ENCODE results near the gene KLHL25.
"Not testable (repeated sequence)": the region's sequence is repeated elsewhere in the genome, so short reads cannot be mapped to it uniquely, and the experiment has no call there.

Gene KLHL25

DNA sequence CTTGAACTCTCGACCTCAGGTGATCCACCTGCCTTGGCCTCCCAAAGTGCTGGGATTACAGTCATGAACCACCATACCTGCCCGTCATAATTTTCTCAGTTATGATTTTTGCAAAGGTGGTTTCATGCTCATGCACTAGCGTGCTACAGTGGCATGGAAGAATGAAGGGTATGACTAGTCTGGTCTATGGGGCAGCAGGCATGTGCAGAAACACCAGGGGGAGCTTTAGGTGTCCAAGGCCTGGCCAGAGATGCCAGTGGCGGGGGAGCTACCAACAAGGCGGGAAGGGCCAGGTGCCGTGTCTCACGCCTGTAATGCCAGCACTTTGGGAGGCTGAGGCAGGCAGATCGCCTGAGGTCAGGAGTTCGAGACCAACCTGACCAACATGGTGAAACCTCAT lies 7.9 kb upstream of the KLHL25 start:
- peak; percentile 29 for DNase-seq

DNA sequence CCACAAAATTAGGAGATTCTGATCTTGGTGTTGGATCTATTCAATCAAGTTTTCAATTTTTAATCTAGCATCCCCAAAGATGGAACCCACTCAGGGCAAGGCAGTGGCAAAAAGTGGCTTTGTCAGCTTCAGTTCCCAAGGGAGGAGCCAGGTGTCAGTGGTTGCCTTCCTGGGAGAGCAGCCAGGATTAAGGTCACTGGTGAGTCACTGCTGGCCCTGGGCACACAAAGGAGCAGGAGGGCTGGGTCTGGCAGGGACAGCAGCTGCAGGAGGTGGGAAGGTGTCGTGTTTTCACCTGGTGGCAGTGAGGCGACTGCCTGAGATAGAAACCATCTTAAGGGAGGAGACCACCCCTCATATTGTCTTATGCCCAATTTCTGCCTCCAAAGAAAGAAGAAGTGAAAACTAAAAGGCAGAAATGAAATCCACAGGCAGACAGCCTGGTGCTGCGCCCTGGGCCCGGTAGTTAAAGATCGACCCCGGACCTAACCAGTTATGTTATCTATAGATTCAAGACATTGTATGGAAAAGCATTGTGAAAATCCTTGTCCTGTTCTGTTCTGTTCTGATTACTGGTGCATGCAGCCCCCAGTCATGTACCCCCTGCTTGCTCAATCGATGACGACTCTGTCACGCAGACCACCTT lies 5.9 kb upstream of the KLHL25 start:
- no peak for DNase-seq

DNA sequence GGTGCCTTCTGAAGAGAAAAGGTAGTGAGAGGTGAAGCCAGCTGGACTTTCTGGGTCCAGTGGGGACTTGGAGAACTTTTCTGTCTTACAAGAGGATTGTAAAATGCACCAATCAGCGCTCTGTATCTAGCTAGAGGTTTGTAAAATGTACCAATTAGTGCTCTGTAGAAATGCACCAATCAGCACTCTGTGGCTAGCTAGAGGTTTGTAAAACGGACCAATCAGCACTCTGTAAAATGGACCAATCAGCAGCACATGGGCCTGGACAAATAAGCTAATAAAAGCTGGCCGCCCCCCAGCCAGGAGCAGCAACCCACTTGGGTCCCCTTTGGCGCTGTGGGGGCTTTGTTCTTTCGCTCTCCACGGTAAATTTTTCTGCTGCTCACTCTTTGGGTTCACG lies 1.6 kb upstream of the KLHL25 start:
- DNase-seq, result not testable (repeated sequence)

- DNase-seq, result no peak
Measured at GRCh38 chr15:85795337-85796305, 896 bp upstream of the KLHL25 start.

GRCh38 chr15:85793641-85794597 lies 806 bp downstream of the KLHL25 start:
- peak; percentile 48 for DNase-seq

- no peak for DNase-seq
Measured at GRCh38 chr15:85792912-85793590, 1.7 kb downstream of the KLHL25 start.

DNA sequence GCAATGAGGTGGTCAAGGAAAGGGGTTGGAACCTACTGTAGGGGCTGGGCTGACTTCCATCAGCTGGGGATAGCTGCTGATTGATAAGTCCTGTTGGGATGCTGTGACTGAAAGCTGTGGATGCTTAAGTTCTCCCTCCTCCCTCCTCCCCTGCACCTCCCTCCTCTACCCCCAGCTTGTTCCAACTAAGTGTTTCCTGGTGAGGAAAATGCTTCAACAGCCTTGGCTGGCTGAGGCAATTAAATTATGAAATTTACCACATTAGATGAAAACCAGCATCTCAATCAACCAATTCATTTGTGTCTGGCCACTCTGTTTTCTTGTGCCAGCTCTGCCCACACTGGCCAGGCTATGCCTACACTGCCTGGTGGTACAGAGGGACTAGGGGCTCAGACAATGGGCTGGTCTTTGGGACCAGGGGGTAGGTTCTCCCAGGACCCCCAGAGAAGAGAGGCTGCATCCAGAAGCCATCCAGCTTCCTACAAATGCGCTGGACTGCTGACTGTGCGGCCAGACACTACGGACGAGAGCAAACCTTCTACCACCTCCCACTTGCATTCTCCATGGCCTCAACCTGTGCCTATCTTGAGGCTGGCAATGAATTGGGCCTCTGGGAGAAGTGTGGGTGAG lies 2.5 kb downstream of the KLHL25 start:
- DNase-seq, result no peak

GRCh38 chr15:85789496-85789875 lies 5.2 kb downstream of the KLHL25 start:
- DNase-seq, result no peak

- no peak for DNase-seq
Measured at GRCh38 chr15:85788771-85789495, 5.8 kb downstream of the KLHL25 start.

DNA sequence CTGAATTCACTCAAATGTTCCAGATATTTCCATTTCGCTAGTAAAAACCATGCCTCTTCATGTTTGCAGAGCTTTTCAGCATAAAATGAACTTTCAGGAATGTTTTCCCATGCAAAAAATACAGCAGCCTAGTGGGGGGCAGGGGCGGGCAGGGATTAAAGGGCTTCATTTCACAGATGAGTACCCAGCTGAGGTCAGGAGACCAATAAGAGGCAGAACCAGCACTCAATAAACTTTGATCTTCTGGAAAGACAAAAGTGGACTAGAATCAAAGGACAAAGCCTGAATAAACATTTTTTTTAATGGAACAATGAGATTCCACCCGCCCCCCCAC lies 8.0 kb downstream of the KLHL25 start:
- no peak for DNase-seq

DNA sequence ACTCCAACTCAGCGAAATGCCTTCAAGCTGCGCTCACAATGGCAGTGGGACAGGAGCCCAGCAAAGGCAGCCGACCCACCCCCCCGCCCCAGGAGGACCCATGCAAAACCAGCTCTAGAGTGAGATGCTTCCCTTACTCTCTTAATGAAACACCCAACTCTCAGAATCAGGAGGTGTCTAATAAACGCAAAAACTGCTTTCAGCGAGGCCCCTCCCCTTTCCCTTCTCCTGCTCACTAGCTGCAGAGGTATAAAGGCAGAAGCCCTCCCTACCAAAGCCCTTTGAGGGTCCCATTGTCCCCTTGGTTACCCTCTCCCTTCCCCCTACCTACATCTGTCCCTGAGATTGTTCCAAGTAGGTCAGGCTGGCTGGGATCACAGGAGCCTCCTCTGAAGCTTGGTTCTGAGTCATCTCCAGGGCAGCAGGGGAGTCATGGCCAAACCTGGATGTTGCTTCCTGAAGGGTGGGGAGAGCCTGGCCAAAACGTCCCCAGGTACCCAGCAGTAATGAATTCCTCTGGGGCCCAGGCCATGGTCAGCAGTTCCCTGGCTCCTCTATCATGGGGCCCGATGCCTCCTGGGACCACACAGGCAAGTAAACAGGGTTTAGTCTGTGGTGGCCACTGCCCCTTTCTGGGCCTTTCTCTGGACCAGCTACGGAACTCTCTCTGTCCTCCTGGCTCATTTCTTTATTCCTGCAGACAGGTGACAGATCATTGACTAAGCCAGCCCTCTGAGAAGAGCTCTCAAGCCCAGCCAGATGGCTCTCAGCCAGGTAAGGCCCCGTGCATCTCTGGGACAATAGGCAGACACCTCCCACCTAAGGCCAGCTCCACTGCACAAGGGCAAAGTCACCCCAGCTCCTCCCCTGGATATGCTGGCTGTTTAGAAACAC lies 8.6 kb downstream of the KLHL25 start:
- no peak for DNase-seq

GRCh38 chr15:85782064-85782463 lies 12.7 kb downstream of the KLHL25 start:
- DNase-seq, result no peak

GRCh38 chr15:85781099-85781498 lies 13.6 kb downstream of the KLHL25 start:
- no peak for DNase-seq

GRCh38 chr15:85780225-85780985 lies 14.3 kb downstream of the KLHL25 start:
- no peak for DNase-seq

DNA sequence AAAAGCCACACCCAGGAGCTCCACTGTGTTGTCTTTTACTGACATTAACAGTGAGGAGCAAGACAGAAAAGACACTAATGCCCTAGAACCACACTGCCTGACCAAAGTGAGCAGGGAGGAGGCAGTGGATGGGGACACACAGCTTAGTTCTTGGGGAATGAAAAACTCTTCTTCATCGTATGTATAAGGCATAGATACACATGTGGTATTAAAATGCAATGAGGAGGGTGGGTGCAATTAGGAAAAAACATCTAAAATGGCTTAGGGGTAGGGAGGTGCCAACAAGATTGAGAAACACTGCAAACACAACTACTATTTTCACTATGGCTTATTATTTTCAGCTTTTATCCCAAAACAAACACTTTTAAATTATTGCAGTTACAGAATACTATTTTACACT lies 15.5 kb downstream of the KLHL25 start:
- no peak for DNase-seq

- DNase-seq, result no peak
Measured at GRCh38 chr15:85778107-85778776, 16.5 kb downstream of the KLHL25 start.

- DNase-seq, result no peak
Measured at GRCh38 chr15:85777250-85778106, 17.2 kb downstream of the KLHL25 start.

DNA sequence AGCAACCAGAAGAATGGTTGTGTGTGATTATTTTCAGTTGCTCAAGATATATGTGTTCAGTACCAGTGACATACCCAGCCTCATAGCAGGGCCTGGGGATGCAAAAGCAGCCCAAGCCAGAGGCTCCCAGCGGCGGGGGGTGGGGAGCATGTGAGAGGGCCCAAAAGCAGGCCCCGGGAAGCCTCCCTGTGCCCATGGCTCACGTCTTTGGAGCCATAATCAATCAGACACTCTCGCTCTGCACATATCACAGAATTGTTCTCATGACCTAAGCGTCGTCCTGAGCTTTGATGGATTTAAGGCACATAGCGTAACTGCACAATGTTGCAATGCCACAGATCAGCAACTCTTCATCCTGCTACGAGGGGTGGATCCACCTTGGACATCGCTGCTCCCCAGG lies 20.8 kb downstream of the KLHL25 start:
- no peak for DNase-seq
